ENCODE data around the gene DNAJC10. TPM values are rescaled to one million over a fixed set of nuclear protein-coding genes. Genes with fewer than 3 reads are reported as not detected.

Gene DNAJC10
- total RNA-seq, 2 donors from 2014 or later: 26.1 to 29.4 TPM

- Histone ChIP-seq H3K9me3 (no peaks in the 10 kb centered on the region), H3K27me3 (no peaks in the 10 kb centered on the region), H3K27ac (no peak overlapping the region), H3K4me3 (no peak overlapping the region), H3K36me3 (no peaks in the 10 kb centered on the region), H3K4me1 (no peaks in the 10 kb centered on the region)
- DNase-seq (ENCODE audit: low spot score): no peak
- TF ChIP-seq CTCF (IDR thresholded peaks at IDR 0.05): no peak
Observed at GRCh38 chr2:182836451-182836850, 120.4 kb downstream of the DNAJC10 start.

Other genes starting within 250 kb of the DNAJC10 start
- 1 to 10 TPM; 1.8 to 2.4 TPM for gene FRZB, start 150.4 kb downstream of the DNAJC10 start, total RNA-seq